Caco-2 (cell line): ENCODE data around the gene PIAS2. TPM values are rescaled to one million over a fixed set of nuclear protein-coding genes. Genes with fewer than 3 reads are reported as not detected.

Experiments used
- BruUV-seq: library from RNA; stranded (reverse); fragments of 400-500 nt; replicated peaks from 2 replicates; lab custom pipeline; 2021; lab: Mats Ljungman, UMichigan
- CTCF ChIA-PET: fragments of 300-600 bp; sonication (Branson Sonifier 250); formaldehyde crosslinking; loops from one replicate; lab custom pipeline; 2022; ENCODE audit warnings: antibody characterized with exemption; lab: Charles Lee
- POLR2A ChIA-PET: fragments of 300-600 bp; sonication (Branson Sonifier 250); formaldehyde crosslinking; loops from one replicate; lab custom pipeline; 2022; ENCODE audit warnings: antibody characterized with exemption; lab: Charles Lee
- DNase-seq, 2 experiments: peaks; one replicate each; pipeline versions ENCODE4 v3.0.0 to v3.0.0-alpha.2; 2020 to 2022
- H3K27me3 ChIP-seq: replicated peaks from 2 replicates; pipeline ENCODE4 v1.6.0; 2011; ENCODE audit warnings: low read length; ENCODE audit not compliant: control insufficient read depth, insufficient read depth
- H3K36me3 ChIP-seq: 2 replicates; pipeline ENCODE4 v1.5.1; 2011; ENCODE audit warnings: low read length; ENCODE audit not compliant: control insufficient read depth, insufficient read depth
- H3K4me1 ChIP-seq: fragments of 250-450 bp; sonication (Bioruptor Pico); 2 replicates; pipeline ENCODE4 v1.5.1; 2020; ENCODE audit warnings: mild to moderate bottlenecking
- H3K4me3 ChIP-seq: 2 replicates; pipeline ENCODE4 v1.5.1; 2011; ENCODE audit warnings: low read depth, mild to moderate bottlenecking, control low read depth, low read length
- H3K9me3 ChIP-seq: fragments of 250-450 bp; sonication (Bioruptor Pico); 2 replicates; pipeline ENCODE4 v1.5.1; 2020; ENCODE audit warnings: mild to moderate bottlenecking, moderate library complexity
- H3K27ac Mint-ChIP-seq: one replicate; pipeline ENCODE4 v1.8.0; 2022; ENCODE audit warnings: mixed read lengths; ENCODE audit not compliant: unreplicated experiment
- H3K27me3 Mint-ChIP-seq: one replicate; pipeline ENCODE4 v1.8.0; 2022; ENCODE audit warnings: mixed read lengths; ENCODE audit not compliant: insufficient read depth, unreplicated experiment
- H3K36me3 Mint-ChIP-seq: one replicate; pipeline ENCODE4 v1.8.0; 2022; ENCODE audit warnings: mild to moderate bottlenecking, mixed read lengths; ENCODE audit not compliant: insufficient read depth, unreplicated experiment
- H3K4me1 Mint-ChIP-seq: one replicate; pipeline ENCODE4 v1.8.0; 2022; ENCODE audit warnings: low read depth, mixed read lengths; ENCODE audit not compliant: unreplicated experiment
- H3K4me3 Mint-ChIP-seq: one replicate; pipeline ENCODE4 v1.8.0; 2022; ENCODE audit warnings: mild to moderate bottlenecking, moderate library complexity, mixed read lengths; ENCODE audit not compliant: unreplicated experiment
- H3K9me3 Mint-ChIP-seq: one replicate; pipeline ENCODE4 v1.8.0; 2022; ENCODE audit warnings: mixed read lengths; ENCODE audit not compliant: unreplicated experiment
- CTCF ChIP-seq, 2 experiments: fragments of 200-600 bp in 1 of 2; IDR thresholded peaks; 1 replicate in 1 of 2; 2 replicates in 1 of 2; pipeline versions ENCODE4 v1.5.1 to v1.8.0; 2011 to 2022; ENCODE audit warnings: antibody characterized with exemption in 1 of 2, control low read depth in 1 of 2, inconsistent platforms in 1 of 2, low read depth in 1 of 2, low read length in 1 of 2, mild to moderate bottlenecking in 1 of 2, moderate library complexity in 1 of 2; ENCODE audit not compliant: insufficient read depth in 1 of 2, severe bottlenecking in 1 of 2, unreplicated experiment in 1 of 2
- intact Hi-C: fragments of 100-400 bp; cut with micrococcal nuclease; formaldehyde crosslinking; loops from one replicate; pipeline ENCODE4 v1.10.0; 2022; ENCODE audit not compliant: unreplicated experiment
- total RNA-seq: library from RNA; stranded (reverse); gene quantifications from 2 replicates; pipeline ENCODE4 v1.2.3, GENCODE V29; 2022

Gene PIAS2
- total RNA-seq, 1 experiment from 2014 or later: 16.2 TPM

GRCh38 chr18:46831434-46831833 lies 85.9 kb downstream of the PIAS2 start:
- H3K27me3 ChIP-seq: no peaks in the 10 kb centered on the region
- TF ChIP-seq CTCF (IDR thresholded peaks at IDR 0.05; ENCODE audit: insufficient read depth in 1 of 2, low read depth in 1 of 2, low read length in 1 of 2, severe bottlenecking in 1 of 2, unreplicated experiment in 1 of 2): no peak
- CTCF ChIA-PET: no interaction called here
- no peaks in the 10 kb centered on the region for H3K27me3 Mint-ChIP-seq
- H3K36me3 ChIP-seq: no peaks in the 10 kb centered on the region
- no peak overlapping the region for H3K4me3 ChIP-seq
- H3K9me3 Mint-ChIP-seq: no peaks in the 10 kb centered on the region
- intact Hi-C loops: no loop called here
- H3K27ac Mint-ChIP-seq: no peak overlapping the region
- no peaks in the 10 kb centered on the region for H3K4me1 Mint-ChIP-seq
- no peaks in the 10 kb centered on the region for H3K36me3 Mint-ChIP-seq
- H3K9me3 ChIP-seq: no peaks in the 10 kb centered on the region
- BruUV-seq: no TSS peak
- POLR2A ChIA-PET: no interaction called here
- no peaks in the 10 kb centered on the region for H3K4me1 ChIP-seq
- H3K4me3 Mint-ChIP-seq: no peak overlapping the region
- no peak for DNase-seq

- Mint-ChIP-seq H3K36me3 (no peaks in the 10 kb centered on the region), H3K4me1 (no peaks in the 10 kb centered on the region), H3K4me3 (no peak overlapping the region), H3K9me3 (no peaks in the 10 kb centered on the region), H3K27ac (no peak overlapping the region), H3K27me3 (no peaks in the 10 kb centered on the region)
- no peaks in the 10 kb centered on the region for H3K27me3 ChIP-seq
- no peak for TF ChIP-seq CTCF (IDR thresholded peaks at IDR 0.05; ENCODE audit: insufficient read depth in 1 of 2, low read depth in 1 of 2, low read length in 1 of 2, severe bottlenecking in 1 of 2, unreplicated experiment in 1 of 2)
- ChIA-PET POLR2A (no interaction called here), CTCF (no interaction called here)
- no peaks in the 10 kb centered on the region for H3K9me3 ChIP-seq
- no TSS peak for BruUV-seq
- H3K4me1 ChIP-seq: no peaks in the 10 kb centered on the region
- no peak overlapping the region for H3K4me3 ChIP-seq
- no peaks in the 10 kb centered on the region for H3K36me3 ChIP-seq
- intact Hi-C loops: no loop called here
- DNase-seq: no peak
Observed at GRCh38 chr18:46830633-46831032, 86.7 kb downstream of the PIAS2 start.

- H3K9me3 Mint-ChIP-seq: no peaks in the 10 kb centered on the region
- Histone ChIP-seq H3K9me3 (no peaks in the 10 kb centered on the region), H3K36me3 (no peaks in the 10 kb centered on the region), H3K4me3 (no peak overlapping the region), H3K4me1 (no peaks in the 10 kb centered on the region), H3K27me3 (no peaks in the 10 kb centered on the region)
- no peaks in the 10 kb centered on the region for H3K36me3 Mint-ChIP-seq
- no peak overlapping the region for H3K4me3 Mint-ChIP-seq
- no peak overlapping the region for H3K27ac Mint-ChIP-seq
- ChIA-PET POLR2A (no interaction called here), CTCF (no interaction called here)
- no TSS peak for BruUV-seq
- H3K27me3 Mint-ChIP-seq: no peaks in the 10 kb centered on the region
- no peak for TF ChIP-seq CTCF (IDR thresholded peaks at IDR 0.05; ENCODE audit: insufficient read depth in 1 of 2, low read depth in 1 of 2, low read length in 1 of 2, severe bottlenecking in 1 of 2, unreplicated experiment in 1 of 2)
- no peak for DNase-seq
- H3K4me1 Mint-ChIP-seq: no peaks in the 10 kb centered on the region
- intact Hi-C loops: no loop called here
Observed at GRCh38 chr18:46829947-46830346, 87.4 kb downstream of the PIAS2 start.
